ENCODE measurements around the gene CACNA1I. TPM values are rescaled to one million over a fixed set of nuclear protein-coding genes. Genes with fewer than 3 reads are reported as not detected.
A peak's percentile ranks its signal among the peaks of the same experiment; 100 is the strongest.

CACNA1I gene
- total and polyA plus RNA-seq, 2 experiments from 2014 or later, result 0.04 to 0.24 TPM

DNA sequence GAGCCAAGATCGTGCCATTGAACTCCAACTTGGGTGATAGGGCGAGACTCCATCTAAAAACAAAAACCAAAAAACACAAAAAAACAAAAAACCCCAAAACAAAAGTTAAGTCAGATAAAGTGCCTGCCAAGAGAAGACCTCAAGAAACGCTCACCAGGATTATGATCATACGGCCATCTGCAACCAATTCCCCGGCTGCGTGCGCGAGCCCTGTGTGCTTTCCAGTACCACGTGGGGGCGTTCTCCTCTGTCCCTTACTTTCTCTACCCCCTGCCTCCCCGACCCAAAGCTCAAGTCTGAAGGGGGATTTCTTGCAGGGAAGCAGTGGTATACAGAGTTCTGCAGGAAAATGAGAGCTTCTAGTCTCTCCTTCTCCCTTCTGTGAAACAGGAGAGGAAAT lies 27.5 kb upstream of the CACNA1I start:
- H3K27ac ChIP-seq, result no peak overlapping the region
- H3K36me3 ChIP-seq, result no peaks in the 10 kb centered on the region
- peaks cover 28% of the 10 kb centered on the region for H3K27me3 ChIP-seq
- TF ChIP-seq CTCF (IDR thresholded peaks at IDR 0.05; ENCODE audit: low read depth, low read length), result peak; percentile 60
- H3K4me3 ChIP-seq, result no peak overlapping the region
- no peaks in the 10 kb centered on the region for H3K9me3 ChIP-seq (ENCODE audit: low read depth)
- no peaks in the 10 kb centered on the region for H3K4me1 ChIP-seq (ENCODE audit: low read depth)
- DNase-seq (ENCODE audit: low read depth in 1 of 2, low spot score in 1 of 2), result peak; percentile 46 to 68

DNA sequence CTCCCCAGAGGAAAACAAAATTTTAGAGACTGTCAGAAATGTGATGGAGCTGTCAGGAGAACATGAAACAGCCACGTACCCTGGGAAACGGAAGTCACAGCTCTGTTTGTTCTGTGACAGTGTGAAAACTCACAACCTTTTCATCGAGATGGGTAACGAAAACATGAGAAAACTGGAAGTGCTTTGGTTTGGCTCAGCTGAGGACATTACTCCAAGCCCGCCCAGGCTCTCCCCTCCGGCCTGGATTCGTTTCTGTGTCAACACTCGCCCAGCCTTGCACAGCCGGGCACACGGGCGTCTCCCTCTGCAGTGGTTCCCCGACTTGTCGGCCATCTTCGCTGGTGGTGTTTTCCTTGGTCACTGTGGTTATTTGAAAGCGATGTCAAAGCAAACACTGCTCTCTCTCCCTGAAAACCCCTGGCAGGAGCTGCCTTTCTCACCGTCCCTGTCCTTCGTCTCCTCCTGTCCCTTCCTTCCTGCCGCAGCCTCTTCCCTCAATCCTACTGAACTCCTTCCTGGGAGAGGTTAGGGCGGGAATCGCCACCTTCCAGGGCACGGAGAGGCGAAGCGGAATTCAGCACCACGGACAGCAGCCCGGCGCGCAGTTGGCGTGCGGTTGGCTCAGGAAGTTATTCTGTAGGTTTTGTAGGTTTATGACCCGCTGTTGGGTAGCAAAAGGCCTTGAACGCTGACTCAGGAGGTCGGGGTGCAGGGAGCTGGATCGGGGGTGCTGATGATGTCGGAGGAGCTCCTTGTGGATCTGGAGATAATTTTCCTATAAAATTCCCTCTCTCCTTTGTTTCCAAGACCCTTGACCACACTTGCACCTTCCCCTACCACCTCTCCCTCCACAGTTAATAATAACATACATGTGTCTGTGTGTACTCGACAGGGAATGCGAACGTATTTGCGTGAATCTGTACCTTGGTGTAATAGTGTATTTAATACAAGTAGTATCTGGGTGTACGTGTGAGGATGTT lies 24.9 kb upstream of the CACNA1I start:
- Histone ChIP-seq H3K4me3 (no peak overlapping the region), H3K4me1 (ENCODE audit: low read depth) (no peaks in the 10 kb centered on the region), H3K9me3 (ENCODE audit: low read depth) (no peaks in the 10 kb centered on the region), H3K27me3 (peaks cover 49% of the 10 kb centered on the region), H3K36me3 (no peaks in the 10 kb centered on the region), H3K27ac (no peak overlapping the region)
- DNase-seq (ENCODE audit: low read depth in 1 of 2, low spot score in 1 of 2), result peak; percentile 61 to 86
- no peak for TF ChIP-seq CTCF (IDR thresholded peaks at IDR 0.05; ENCODE audit: low read depth, low read length)

- no peak for DNase-seq (ENCODE audit: low read depth in 1 of 2, low spot score in 1 of 2)
- H3K27me3 ChIP-seq, result peaks cover 49% of the 10 kb centered on the region
- H3K9me3 ChIP-seq (ENCODE audit: low read depth), result no peaks in the 10 kb centered on the region
- H3K4me1 ChIP-seq (ENCODE audit: low read depth), result no peaks in the 10 kb centered on the region
- no peak for TF ChIP-seq CTCF (IDR thresholded peaks at IDR 0.05; ENCODE audit: low read depth, low read length)
- H3K36me3 ChIP-seq, result no peaks in the 10 kb centered on the region
- no peak overlapping the region for H3K27ac ChIP-seq
- H3K4me3 ChIP-seq, result no peak overlapping the region
Observed at GRCh38 chr22:39546889-39547586, 23.5 kb upstream of the CACNA1I start.

GRCh38 chr22:39547587-39547947 lies 23.0 kb upstream of the CACNA1I start:
- H3K4me3 ChIP-seq, result no peak overlapping the region
- no peak for DNase-seq (ENCODE audit: low read depth in 1 of 2, low spot score in 1 of 2)
- no peaks in the 10 kb centered on the region for H3K9me3 ChIP-seq (ENCODE audit: low read depth)
- no peak overlapping the region for H3K27ac ChIP-seq
- peaks cover 49% of the 10 kb centered on the region for H3K27me3 ChIP-seq
- H3K36me3 ChIP-seq, result no peaks in the 10 kb centered on the region
- no peaks in the 10 kb centered on the region for H3K4me1 ChIP-seq (ENCODE audit: low read depth)
- no peak for TF ChIP-seq CTCF (IDR thresholded peaks at IDR 0.05; ENCODE audit: low read depth, low read length)

- no peak overlapping the region for H3K27ac ChIP-seq
- H3K36me3 ChIP-seq, result no peaks in the 10 kb centered on the region
- no peak overlapping the region for H3K4me3 ChIP-seq
- H3K9me3 ChIP-seq (ENCODE audit: low read depth), result no peaks in the 10 kb centered on the region
- no peak for TF ChIP-seq CTCF (IDR thresholded peaks at IDR 0.05; ENCODE audit: low read depth, low read length)
- no peak for DNase-seq (ENCODE audit: low read depth in 1 of 2, low spot score in 1 of 2)
- H3K27me3 ChIP-seq, result peaks cover 49% of the 10 kb centered on the region
- H3K4me1 ChIP-seq (ENCODE audit: low read depth), result no peaks in the 10 kb centered on the region
Observed at GRCh38 chr22:39553429-39553828, 17.1 kb upstream of the CACNA1I start.

Measured in cardiac muscle cell (in vitro differentiated cells and primary cell).